Right renal cortex interstitium (tissue), 3 donors: ENCODE data around the gene GORAB. TPM values are rescaled to one million over a fixed set of nuclear protein-coding genes. Genes with fewer than 3 reads are reported as not detected.

Experiments used
- DNase-seq, 3 donors: peaks; one replicate each; pipeline ENCODE4 v3.0.0-alpha.2; 2013; ENCODE audit warnings: low read depth in 3 of 3, low spot score in 2 of 3
- polyA plus RNA-seq, 3 donors: library from polyadenylated mRNA; unstranded; fragments of 120-200 nt; gene quantifications; one replicate each; pipeline ENCODE4 v1.2.1, GENCODE V29; 2013; ENCODE audit not compliant: insufficient read length in 3 of 3

GORAB gene
- polyA plus RNA-seq, 3 donors = 20.4 to 23.0 (median 21.7) TPM

DNA sequence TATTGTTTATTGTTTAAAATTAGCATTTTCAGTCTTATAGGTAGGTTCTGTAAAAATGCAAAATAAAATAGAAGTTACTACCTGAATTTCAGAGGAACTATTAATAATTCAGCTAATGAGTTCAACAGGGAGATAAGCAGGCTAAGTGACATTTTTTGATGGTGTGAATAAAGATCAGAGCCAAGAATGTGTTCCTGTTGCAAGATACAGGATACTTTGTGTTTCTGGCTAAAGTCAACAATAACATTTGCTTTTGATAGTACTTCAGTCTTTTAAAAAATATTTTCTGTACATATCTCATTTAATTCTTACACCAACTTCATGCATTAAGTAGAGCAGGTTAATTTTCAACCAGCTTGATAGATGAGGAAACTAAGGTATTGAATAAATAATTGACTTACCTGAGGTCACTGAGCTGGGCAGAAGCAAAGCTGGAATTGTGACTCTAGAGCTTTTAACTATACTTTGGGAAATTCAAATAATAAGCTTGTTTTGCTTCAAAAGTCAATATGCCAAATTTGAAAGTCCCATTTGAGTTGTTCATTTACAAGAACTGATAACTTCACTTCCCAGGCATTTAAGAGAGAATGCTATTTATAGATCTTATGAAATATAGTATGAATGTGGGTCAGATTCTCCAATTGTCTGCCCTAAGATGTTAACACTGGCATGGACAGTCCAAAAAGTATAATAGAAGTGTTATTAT, 6.0 kb downstream of the GORAB start:
- no peak for DNase-seq

DNA sequence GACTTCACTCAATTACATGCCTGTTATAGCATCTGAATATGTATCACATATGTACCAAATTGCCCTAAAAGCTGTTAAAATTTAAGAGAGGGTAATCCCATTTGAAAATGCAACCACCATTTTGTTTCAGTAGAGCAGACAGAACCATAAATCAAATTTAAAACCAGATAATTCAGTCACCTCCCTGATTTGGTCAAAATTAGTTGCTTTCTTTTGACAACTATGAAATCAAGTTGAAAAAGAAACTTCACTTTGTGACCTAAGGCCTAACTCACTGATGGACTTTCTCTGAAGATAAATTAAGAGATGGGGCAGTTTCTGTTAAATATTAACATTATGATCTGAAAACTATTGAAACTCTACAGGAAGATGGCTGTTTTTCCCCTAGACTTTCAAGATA, 6.7 kb downstream of the GORAB start:
- DNase-seq = no peak

DNA sequence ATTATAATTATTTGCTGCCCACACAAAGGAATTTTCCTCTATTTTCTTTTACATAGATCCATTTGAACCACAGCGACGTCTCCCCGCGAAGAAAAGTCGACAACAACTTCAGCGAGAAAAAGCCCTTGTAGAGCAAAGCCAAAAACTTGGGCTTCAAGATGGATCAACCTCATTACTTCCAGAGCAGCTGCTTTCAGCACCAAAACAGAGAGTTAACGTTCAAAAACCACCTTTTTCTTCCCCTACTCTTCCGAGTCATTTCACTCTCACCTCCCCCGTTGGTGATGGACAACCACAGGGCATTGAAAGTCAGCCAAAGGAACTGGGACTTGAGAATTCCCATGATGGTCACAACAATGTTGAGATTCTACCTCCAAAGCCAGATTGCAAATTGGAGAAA, 7.2 kb downstream of the GORAB start:
- no peak for DNase-seq

DNA sequence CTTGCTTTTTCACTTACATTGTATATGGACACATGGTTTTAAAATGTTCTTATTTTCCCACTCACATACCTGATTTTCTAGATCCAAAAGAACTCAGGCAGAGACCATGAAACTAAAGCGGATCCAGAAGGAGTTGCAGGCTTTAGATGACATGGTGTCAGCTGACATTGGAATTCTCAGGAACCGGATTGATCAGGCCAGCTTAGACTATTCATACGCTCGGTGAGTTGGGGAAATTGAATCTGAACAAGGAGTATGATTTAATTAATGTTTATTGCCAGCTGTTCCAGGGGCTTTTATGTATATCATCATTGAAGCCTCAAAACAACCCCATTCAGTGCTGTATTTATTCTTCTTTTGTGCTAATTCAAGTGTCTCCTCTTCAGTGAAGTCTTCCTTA, 12.7 kb downstream of the GORAB start:
- no peak for DNase-seq

DNA sequence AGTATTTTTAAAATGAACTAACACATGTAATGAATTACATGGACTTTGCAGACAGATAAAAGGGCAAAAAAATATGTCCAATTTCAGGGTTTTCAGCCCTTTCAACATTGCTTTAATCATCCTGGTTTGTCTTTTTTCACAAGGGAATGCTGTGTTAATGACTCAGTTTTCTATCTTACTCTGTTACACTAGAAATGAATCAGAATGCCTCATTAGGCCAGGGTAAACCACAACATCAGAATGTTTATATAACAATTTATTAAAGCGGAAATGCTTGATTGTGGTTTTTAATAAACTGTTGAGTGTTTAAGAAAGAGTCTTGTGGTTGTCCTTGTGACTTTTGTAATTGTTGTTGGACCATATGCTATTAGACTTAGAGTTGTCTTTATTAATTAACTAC, 13.5 kb downstream of the GORAB start:
- DNase-seq = no peak

DNA sequence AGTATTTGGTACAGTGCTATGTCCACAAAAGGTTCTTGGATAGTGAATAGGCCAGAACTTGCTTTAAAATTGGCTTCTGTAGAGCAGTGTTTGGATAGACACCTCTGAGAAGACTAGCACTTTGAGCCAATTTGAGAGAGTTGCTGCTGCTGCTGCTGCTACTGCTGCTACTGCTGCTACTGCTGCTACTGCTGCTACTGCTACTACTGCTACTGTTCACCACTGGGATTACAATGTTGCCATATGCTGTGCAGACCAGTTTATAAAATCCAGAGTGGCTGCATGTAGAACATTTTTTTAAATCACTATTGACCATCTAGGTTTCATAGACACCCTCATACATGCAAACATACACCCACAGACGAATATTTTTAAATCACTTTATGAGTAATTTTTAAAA, 15.3 kb downstream of the GORAB start:
- no peak for DNase-seq

DNA sequence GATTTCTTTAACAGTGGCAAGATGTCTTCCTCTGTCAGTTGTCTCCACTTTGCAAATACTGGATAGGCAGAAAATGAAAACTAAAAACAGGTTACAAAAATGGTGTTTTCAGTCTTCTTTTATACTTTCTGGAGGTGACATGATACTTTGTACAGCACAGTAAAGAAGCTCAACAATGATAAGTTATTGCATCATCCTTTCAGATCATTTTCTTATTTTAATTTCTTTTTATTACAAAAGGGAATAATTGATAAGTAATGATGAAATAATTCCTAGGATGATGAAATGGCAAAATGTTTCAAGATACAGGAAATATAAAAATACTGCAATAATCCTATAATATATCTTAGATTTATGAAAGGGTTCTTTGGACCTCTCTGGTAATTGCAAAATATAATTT, 16.5 kb downstream of the GORAB start:
- DNase-seq = no peak

DNA sequence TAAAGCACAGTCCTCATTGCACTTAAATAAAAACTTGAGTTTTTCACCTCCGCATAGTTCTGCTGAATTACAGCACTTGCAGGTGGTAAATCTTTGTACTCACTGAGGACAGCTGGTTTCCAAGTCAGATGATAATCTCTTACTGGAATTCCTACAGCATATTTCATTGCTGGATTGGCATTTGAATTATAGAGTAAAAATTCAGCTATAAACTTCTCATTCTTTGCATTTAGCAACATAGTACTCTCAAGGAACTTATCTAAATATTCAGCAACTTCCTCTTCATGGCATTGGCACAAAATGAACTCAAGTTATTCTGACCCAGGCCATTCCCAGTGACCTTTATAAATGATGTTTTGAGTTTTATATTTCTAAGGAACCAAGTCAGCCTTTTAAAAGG, 23.4 kb downstream of the GORAB start:
- DNase-seq = no peak

DNA sequence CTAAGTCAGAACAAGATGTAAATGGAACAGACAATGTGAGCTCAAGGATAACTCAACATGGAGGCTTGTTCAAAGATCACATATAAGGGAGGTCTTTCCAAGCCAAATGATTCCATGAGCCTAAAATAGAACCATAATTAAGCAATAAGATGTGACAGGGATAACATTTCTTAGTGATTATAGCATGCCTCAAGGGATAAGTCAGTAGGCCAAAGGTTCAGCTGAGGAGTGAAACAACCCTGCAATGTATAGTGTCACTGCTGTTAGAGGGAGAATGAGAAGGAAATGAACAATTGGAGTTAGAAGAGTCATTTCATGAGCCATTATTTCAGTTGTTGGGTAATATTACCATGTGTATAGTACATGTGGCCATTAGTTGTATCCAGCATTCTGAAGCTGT, 25.0 kb downstream of the GORAB start:
- no peak for DNase-seq

DNA sequence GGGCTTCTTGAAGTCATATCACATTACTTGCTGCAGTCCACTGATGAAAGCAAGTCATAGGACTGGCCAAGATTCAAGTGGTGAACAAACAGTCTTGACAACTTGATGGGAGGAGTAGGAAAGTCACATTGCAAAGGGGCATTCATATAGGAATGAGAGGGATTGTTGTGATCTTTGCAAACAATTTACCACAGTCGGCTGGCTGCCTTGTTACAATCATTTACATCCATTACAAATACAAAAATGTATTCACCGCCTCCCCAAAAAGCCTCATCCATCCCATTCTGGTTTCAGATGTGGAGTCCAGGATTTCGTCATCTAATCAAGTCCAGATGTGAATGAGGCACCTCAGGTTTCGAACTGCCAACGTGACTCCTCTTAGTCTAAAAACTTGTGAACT, 26.8 kb downstream of the GORAB start:
- DNase-seq = no peak

DNA sequence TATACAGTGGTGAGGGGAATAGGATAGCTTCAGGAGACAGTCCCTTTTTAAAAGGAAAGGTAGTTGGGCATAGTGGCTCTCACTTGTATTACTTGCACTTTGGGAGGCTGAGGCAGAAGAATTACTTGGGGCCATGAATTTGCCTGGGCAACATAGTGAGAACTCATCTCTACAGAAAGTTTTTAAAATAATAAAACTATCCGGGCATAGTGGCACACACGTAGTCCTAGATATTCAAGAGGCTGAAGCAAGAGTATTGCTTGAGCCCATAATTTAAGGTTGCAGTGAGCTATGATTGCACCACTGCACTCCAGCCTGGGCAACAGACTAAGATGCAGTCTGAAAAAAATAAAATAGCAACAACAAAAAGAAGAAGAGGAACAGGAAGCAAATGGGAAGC, 27.2 kb downstream of the GORAB start:
- DNase-seq = no peak

DNA sequence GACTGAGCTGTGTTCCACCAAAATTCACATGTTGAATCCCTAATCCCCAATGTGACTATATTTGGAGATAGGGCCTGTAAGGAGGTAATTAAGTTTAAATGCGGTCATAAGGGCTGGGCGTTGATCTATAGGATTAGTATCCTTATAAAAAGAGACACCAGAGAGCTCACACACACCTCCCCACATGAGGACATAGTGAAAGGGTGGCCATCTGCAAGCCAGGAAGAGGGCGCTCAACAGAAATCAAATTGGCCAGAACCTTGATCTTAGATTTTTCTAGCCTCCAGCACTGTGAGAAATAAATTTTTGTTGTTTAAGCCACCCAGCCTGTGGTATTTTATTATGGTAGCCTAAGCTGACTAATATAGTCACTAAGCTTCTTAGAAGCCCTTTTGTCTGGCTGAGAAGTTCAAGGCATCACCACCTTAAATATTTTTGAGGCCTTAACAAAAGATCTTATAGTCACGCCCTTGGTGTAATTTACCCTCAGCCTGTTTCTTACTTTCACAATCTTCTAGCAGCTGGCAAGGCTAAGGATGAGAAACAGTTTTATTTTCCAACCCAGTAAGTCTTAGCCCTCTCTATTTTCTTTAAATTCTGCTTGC, 28.8 kb downstream of the GORAB start:
- DNase-seq = no peak

DNA sequence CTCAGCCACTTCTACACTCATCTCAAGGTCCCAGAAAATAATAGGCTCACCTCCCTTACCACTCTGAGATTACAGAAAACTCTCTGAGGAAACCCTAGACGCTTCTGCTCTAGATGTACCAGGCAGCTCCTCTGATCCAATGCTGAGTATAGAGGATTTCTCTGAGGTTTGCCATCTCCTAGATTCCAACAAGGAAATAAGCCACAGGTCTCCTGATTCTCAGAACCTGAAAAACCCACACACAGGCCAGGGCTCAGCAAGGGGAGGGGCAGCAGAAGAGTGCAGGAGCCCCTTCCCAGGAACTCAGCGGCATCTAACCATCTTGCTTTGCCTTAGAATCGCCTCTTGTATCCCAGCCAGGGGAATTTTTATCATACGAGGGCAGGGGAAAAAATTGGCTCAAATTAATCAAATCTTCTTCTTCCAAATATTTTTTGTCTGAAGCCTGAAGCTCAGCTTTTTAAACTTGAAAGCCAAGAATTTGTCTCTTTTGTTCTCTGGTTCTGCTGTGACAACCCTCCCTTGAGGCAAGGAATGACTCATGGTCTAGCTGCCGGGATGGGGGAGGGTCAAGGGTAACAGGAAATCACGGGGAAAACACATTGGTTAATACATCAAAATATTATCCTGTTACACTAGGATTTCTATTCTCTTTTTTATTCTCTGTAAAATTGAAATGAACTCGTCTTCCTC, 30.8 kb downstream of the GORAB start:
- peak in 2 of 3 donors; percentile 7 for DNase-seq

DNA sequence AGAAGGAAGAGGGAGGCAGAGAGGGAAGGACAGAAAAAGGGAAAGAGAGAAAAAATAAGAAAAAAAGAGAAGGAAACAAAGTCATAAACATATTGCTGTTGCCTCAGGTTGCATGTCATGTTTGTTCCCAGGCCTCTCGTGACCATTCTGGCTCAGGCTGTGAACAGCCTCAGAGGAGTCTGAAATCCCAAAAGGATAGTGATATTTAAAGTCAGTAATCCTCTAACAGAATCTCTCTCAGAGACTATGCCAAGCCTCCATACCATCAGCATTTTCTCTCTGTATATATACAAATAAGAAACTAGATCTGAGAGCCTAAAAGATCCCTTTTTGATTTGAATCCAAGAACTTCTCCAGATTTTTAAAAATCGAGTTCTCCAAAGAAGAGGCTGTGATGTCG, 35.2 kb downstream of the GORAB start:
- DNase-seq = no peak

DNA sequence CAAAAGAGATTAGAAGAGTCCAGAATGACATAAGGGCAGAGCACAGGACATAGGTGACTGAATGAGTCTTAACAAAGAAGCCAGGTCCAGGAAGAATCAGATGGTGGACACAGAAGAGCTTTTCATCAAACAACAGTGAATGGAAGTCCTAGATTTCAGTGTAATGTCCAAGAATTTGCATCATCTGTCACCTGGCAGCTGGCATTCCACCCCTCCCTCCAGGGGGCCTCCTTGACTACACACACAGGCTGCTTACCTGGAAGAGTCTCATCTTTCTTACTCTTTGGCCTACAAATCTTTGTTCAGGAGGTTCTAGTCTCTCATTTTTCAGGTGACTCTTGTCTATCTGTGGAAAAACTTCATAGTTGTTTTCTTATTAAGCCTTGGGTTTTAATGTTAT, 36.2 kb downstream of the GORAB start:
- DNase-seq = no peak

DNA sequence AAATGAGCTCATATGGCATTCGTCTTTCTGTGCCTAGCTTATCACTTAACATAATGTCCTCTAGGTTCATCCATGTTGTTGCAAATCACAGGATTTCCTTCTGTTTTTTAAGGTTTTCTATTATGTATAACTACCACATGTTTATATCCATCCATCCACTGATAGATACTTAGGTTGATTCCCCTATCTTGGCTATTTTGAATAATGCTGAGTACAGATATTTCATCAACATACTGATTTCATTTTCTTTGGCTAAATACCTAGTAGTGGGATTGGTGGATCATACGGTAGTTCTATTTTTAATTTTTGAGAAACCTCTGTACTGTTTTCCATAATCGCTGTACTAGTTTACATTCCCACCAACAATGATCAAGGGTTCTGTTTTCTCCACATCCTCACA, 45.0 kb downstream of the GORAB start:
- DNase-seq = no peak

DNA sequence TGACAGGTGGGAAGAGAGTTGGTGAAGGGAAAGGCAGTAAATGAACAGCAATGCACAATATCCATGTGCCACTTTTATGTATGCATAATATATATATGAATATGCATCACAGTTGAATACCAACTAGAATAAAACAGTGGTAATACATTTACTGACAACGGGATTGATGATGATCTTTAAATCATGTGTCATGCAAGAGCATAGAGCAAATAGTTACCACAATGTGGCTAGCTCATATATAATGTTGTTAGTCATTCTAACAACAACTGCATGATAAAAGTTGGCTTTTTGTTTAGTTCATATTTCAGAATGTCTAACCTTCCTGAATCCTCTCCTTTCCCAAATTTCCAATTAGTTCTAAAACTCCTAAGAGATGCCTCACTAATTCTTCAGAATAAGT, 46.4 kb downstream of the GORAB start:
- no peak for DNase-seq

DNA sequence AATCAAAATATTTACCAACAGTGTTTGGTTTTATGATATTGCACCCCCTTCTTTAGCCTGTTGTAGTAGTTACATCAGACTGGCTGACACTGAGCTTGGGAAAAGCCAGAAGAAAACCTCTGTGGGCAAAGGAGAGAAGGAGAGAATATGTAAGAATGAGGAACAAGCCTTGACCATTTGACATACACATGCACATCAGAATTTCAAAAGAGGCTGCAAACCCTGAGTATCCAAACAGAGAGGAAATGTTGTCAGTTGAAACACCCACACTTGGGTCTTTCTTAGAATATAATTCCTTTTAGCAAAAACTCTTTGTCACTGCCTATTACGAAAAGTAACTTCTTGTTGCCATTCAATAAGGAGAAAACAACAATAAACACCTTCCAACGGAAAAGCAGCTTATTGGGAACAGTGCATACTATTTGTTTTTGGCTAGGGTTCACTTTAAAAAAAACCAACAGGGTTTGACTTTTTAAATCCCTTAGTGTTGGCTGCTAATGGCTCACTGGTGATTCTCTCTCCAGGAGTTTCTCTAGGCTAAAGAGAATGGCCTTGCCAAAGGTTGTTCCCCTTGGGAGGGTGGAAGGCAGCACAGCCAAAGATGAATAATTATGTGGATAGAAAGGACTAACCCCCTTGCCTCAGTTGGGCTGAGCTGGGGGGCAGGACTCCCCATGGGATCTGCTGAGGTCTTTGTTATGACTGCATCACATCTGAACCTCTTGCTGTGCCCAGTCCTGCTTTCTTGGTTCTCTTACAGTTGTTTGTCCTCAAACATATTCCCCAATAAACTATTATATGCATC, 48.9 kb downstream of the GORAB start:
- no peak for DNase-seq

DNA sequence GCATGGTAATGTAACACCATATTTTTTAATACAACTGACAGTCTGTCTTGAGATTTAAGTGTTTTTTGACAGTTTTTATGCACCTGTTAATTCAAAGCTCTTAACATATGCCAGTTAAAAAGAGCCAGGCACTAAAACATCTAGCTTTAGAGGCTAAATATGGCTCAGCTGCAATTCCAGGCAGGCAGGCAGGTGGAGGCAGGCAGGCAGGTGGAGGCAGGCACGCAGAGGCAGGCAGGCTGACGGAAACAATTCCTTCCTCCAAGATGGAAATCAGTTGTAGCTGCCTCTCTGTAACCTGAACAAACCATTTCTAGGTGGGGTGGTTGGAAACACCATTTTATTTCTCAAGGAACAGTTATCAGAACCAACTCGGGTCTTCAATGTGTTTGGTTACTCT, 51.2 kb downstream of the GORAB start:
- no peak for DNase-seq

DNA sequence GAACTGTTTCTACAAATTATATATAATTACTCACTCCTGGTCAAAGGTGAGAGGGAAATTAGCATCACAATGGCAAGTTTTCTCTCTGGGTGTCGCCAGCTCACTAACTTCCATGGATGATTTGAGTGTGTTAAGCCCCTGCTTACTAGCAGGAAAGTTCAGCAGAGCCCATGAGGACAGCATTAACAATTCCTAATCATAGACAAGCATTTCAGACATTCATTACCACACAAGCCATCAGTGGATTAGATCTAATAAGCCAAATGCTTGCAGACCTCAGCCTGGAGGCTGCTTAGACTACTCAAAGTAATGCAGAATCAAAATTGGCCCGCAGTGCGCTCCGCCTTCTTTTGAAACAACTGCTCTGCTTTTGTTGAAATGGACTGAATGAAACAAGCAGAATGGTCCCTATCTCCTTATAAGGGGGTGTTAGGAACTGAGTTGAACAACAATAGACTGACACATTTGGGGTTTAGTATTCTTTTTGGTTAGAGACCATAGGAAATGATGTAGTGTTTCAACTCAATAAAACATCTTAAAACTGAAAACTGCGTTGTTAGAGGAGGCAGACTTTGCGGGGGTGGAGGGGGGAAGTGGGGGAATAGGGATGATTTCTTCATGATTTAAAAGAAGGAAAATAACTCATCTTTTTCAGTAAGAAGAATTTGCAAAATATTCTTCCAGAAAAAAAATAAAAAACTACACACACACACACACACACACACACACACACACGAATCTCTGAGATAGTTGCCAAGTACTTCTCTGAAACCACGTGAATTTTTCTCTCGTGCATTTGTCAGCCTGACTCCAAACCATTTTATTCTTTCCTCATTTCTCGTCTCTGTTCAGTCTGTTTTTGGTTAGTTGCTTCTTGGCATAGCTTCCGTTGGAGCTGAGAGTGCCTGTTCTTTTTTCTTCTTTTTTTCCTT, 54.6 kb downstream of the GORAB start:
- no peak for DNase-seq
